Gastrocnemius medialis (tissue), 4 donors: ENCODE results near the gene NCK1. TPM values are rescaled to one million over a fixed set of nuclear protein-coding genes. Genes with fewer than 3 reads are reported as not detected.
"Not testable (repeated sequence)": the region's sequence is repeated elsewhere in the genome, so short reads cannot be mapped to it uniquely, and the experiment has no call there.

Experiments
- ATAC-seq, 2 donors: fragments of 150-250 bp; one replicate each; pipeline ENCODE4 v1.9.1; 2016
- DNase-seq, 2 donors: peaks; one replicate each; pipeline ENCODE4 v3.0.0-alpha.2; 2019
- H3K27ac ChIP-seq, 4 donors: fragments of 200-600 bp; sonication (generic); 1 replicate in 1 of 4; 2 replicates in 3 of 4; pipeline ENCODE4 v1.5.1; 2016 to 2018; ENCODE audit warnings: mild to moderate bottlenecking in 2 of 4, moderate library complexity in 1 of 4
- H3K27me3 ChIP-seq, 3 donors: fragments of 200-600 bp; sonication (generic) in 2 of 3; 1 replicate in 1 of 3; 2 replicates in 2 of 3; pipeline versions ENCODE4 v1.5.1 to v1.6.0; 2016 to 2019; ENCODE audit warnings: mild to moderate bottlenecking in 1 of 3, moderate library complexity in 1 of 3
- H3K36me3 ChIP-seq, 2 donors: fragments of 200-600 bp; sonication (generic) in 1 of 2; one replicate each; pipeline ENCODE4 v1.5.1; 2017 to 2018
- H3K4me1 ChIP-seq, 2 donors: fragments of 200-600 bp; sonication (generic) in 1 of 2; one replicate each; pipeline ENCODE4 v1.5.1; 2016 to 2017; ENCODE audit warnings: mild to moderate bottlenecking in 2 of 2
- H3K4me3 ChIP-seq, 4 donors: fragments of 200-600 bp; sonication (generic) in 3 of 4; 1 replicate in 1 of 4; 2 replicates in 3 of 4; pipeline ENCODE4 v1.5.1; 2016 to 2019; ENCODE audit warnings: mild to moderate bottlenecking in 2 of 4
- H3K9me3 ChIP-seq, 3 donors: fragments of 200-600 bp; sonication (generic) in 2 of 3; 1 replicate in 1 of 3; 2 replicates in 2 of 3; pipeline ENCODE4 v1.5.1; 2016 to 2019
- CTCF ChIP-seq, 5 experiments: fragments of 450-650 bp in 3 of 5; fragments of 200-600 bp in 2 of 5; sonication (generic) in 2 of 5; IDR thresholded peaks in 4 of 5; conservative IDR thresholded peaks in 1 of 5; 1 replicate in 4 of 5; 2 replicates in 1 of 5; pipeline ENCODE4 v1.5.1; 2016 to 2019; ENCODE audit warnings: antibody characterized with exemption in 5 of 5, mild to moderate bottlenecking in 3 of 5, moderate library complexity in 3 of 5
- POLR2A ChIP-seq, 2 donors: fragments of 450-650 bp; IDR thresholded peaks; one replicate each; pipeline ENCODE4 v1.6.1; 2017; ENCODE audit warnings: antibody characterized with exemption in 2 of 2, mild to moderate bottlenecking in 2 of 2, moderate library complexity in 2 of 2
- in situ Hi-C, 4 donors: fragments of 200-750 bp; cut with MboI; loops; one replicate each; pipeline versions ENCODE4 v1.15.0 to v1.8.0; 2017; ENCODE audit warnings: low sequenced_read_pairs in 4 of 4
- intact Hi-C: fragments of 100-400 bp; cut with DNase I; formaldehyde crosslinking; loops from one replicate; pipeline ENCODE4 v1.15.1; 2023; ENCODE audit warnings: low total_unique reads
- total RNA-seq, 4 donors: library from RNA; depleted of rRNA; stranded (reverse); fragments of >200 nt; gene quantifications; one replicate each; pipeline versions ENCODE4 v1.1.0 to v1.2.3, GENCODE V29; 2016

Gene NCK1
- total RNA-seq, 4 donors from 2014 or later, result 23.5 to 36.6 (median 27.0) TPM

- no peaks in the 10 kb centered on the region for H3K4me1 ChIP-seq
- no peak overlapping the region for H3K27ac ChIP-seq
- DNase-seq, result no peak
- ATAC-seq, result no peak
- H3K36me3 ChIP-seq, result no peaks in the 10 kb centered on the region
- in situ Hi-C loops, result no loop called here
- no peak overlapping the region for H3K4me3 ChIP-seq
- H3K27me3 ChIP-seq, result no peaks in the 10 kb centered on the region
- peaks cover 0 to 3% (median 0%) of the 10 kb centered on the region in 3 donors for H3K9me3 ChIP-seq
- intact Hi-C loops, result no loop called here
- no peak for TF ChIP-seq POLR2A (IDR thresholded peaks at IDR 0.05)
- no peak for TF ChIP-seq CTCF (IDR thresholded peaks at IDR 0.05 in 4 of 5, conservative IDR thresholded peaks at IDR 0.05 in 1 of 5)
Measured at GRCh38 chr3:136979204-136979603, 117.2 kb downstream of the NCK1 start.

DNA sequence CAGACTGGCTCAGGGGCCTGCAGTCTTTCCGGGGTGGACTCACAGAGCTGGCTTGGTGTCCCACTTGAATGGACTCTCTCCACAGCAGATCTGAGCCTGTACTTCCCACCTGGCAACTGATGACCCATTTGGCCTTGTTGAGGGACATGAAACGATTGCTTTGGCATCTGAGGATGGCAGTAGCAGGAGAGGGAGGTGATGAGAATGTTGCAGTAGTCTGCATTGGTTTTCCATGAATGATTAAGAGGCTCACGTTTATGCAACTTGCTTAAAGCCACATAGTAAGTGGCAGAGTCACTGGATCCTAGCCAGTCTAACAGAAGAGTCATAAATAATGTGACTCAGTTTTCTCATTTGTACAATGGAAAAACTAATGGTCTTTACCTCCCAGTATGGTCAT lies 117.7 kb downstream of the NCK1 start:
- no peaks in the 10 kb centered on the region for H3K27me3 ChIP-seq
- H3K36me3 ChIP-seq, result no peaks in the 10 kb centered on the region
- H3K27ac ChIP-seq, result no peak overlapping the region
- no peak for DNase-seq
- in situ Hi-C loops (no loop called here), intact Hi-C loops (no loop called here)
- peaks cover 0 to 3% (median 0%) of the 10 kb centered on the region in 3 donors for H3K9me3 ChIP-seq
- no peak for TF ChIP-seq CTCF (IDR thresholded peaks at IDR 0.05 in 4 of 5, conservative IDR thresholded peaks at IDR 0.05 in 1 of 5)
- no peak for TF ChIP-seq POLR2A (IDR thresholded peaks at IDR 0.05)
- no peak overlapping the region for H3K4me3 ChIP-seq
- H3K4me1 ChIP-seq, result no peaks in the 10 kb centered on the region
- ATAC-seq, result no peak

DNA sequence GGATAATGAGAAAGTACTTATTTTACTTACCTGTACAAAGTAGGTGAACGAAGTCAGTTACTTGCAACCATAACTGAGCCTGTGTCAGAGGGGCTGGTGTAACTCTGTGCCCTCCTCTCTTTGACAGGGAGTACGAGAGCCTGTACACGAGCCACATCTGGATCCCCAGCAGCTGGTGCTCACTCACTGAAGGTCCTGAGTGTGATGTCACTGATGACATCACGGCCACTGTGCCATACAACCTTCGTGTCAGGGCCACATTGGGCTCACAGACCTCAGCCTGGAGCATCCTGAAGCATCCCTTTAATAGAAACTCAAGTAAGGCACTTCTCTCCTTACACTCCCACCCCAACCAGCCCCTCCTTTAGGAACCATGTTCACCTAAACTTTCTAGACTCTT lies 120.0 kb downstream of the NCK1 start:
- in situ Hi-C loops, result no loop called here
- no peak for ATAC-seq
- H3K36me3 ChIP-seq, result no peaks in the 10 kb centered on the region
- no peak for TF ChIP-seq CTCF (IDR thresholded peaks at IDR 0.05 in 4 of 5, conservative IDR thresholded peaks at IDR 0.05 in 1 of 5)
- TF ChIP-seq POLR2A (IDR thresholded peaks at IDR 0.05), result no peak
- no peaks in the 10 kb centered on the region for H3K4me1 ChIP-seq
- intact Hi-C loops, result no loop called here
- DNase-seq, result no peak
- H3K9me3 ChIP-seq, result no peaks in the 10 kb centered on the region
- H3K27me3 ChIP-seq, result no peaks in the 10 kb centered on the region
- no peak overlapping the region for H3K27ac ChIP-seq
- no peak overlapping the region for H3K4me3 ChIP-seq

GRCh38 chr3:136982520-136983138 lies 120.6 kb downstream of the NCK1 start:
- Histone ChIP-seq H3K4me3 (no peak overlapping the region), H3K36me3 (no peaks in the 10 kb centered on the region), H3K9me3 (no peaks in the 10 kb centered on the region), H3K4me1 (no peaks in the 10 kb centered on the region), H3K27ac (no peak overlapping the region), H3K27me3 (no peaks in the 10 kb centered on the region)
- no peak for TF ChIP-seq POLR2A (IDR thresholded peaks at IDR 0.05)
- TF ChIP-seq CTCF (IDR thresholded peaks at IDR 0.05 in 4 of 5, conservative IDR thresholded peaks at IDR 0.05 in 1 of 5), result no peak
- DNase-seq (no peak), ATAC-seq (no peak)
- intact Hi-C loops, result no loop called here
- in situ Hi-C loops, result no loop called here

GRCh38 chr3:136984837-136985236 lies 122.8 kb downstream of the NCK1 start:
- H3K9me3 ChIP-seq, result no peaks in the 10 kb centered on the region
- no peak for DNase-seq
- H3K4me1 ChIP-seq, result no peaks in the 10 kb centered on the region
- TF ChIP-seq POLR2A (IDR thresholded peaks at IDR 0.05) (no peak), CTCF (IDR thresholded peaks at IDR 0.05 in 4 of 5, conservative IDR thresholded peaks at IDR 0.05 in 1 of 5) (no peak)
- H3K36me3 ChIP-seq, result no peaks in the 10 kb centered on the region
- no peaks in the 10 kb centered on the region for H3K27me3 ChIP-seq
- in situ Hi-C loops (no loop called here), intact Hi-C loops (no loop called here)
- no peak for ATAC-seq
- no peak overlapping the region for H3K4me3 ChIP-seq
- H3K27ac ChIP-seq, result no peak overlapping the region

- H3K4me3 ChIP-seq, H3K27me3 ChIP-seq, in situ Hi-C loops, H3K27ac ChIP-seq, H3K36me3 ChIP-seq, intact Hi-C loops, DNase-seq, H3K4me1 ChIP-seq, H3K9me3 ChIP-seq, ATAC-seq: not testable (repeated sequence)
Measured at GRCh38 chr3:136987398-136987980, 125.5 kb downstream of the NCK1 start.
